Fibroblast of pulmonary artery (primary cell): Measurements from ENCODE around the gene ASIC2.

Experiments
- DNase-seq: peaks from one replicate; pipeline ENCODE4 v3.0.0-alpha.2; 2010; ENCODE audit warnings: low read depth
- H3K4me3 ChIP-seq: replicated peaks from 2 replicates; pipeline ENCODE4 v1.5.1; 2011; ENCODE audit warnings: low read depth, mild to moderate bottlenecking, control low read depth, low read length, moderate library complexity
- CTCF ChIP-seq: IDR thresholded peaks from 2 replicates; pipeline ENCODE4 v1.5.1; 2011; ENCODE audit warnings: mild to moderate bottlenecking, control low read depth, low read length, inconsistent platforms; ENCODE audit errors: missing control alignments

ASIC2 gene

GRCh38 chr17:33163533-33164168, 129.4 kb downstream of the ASIC2 start:
- TF ChIP-seq CTCF = no peak
- no peak overlapping the region for H3K4me3 ChIP-seq
- no peak for DNase-seq

GRCh38 chr17:33154869-33155455, 138.1 kb downstream of the ASIC2 start:
- no peak for TF ChIP-seq CTCF
- DNase-seq = no peak
- H3K4me3 ChIP-seq = no peak overlapping the region

DNA sequence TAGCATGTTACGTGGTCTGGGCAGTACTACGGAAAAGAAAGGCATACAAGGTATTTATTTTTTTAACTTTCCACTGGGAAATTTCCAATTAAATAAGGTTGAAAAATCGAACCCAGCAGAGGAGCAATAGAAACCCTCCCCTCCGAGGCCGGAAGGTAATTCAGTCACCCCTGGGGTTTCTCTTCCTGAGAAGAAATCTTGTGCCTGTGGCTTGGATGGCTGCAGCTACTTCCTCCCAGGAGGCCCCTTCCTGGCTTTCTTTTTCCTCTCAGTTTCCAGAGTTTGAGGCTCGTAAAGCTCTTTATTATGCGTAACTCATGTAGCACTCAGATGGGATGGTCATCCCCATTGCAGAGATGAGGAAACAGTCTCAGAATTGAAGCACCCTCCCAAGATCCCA, 140.3 kb downstream of the ASIC2 start:
- no peak for TF ChIP-seq CTCF
- no peak for DNase-seq
- no peak overlapping the region for H3K4me3 ChIP-seq

GRCh38 chr17:33151565-33151964, 141.5 kb downstream of the ASIC2 start:
- TF ChIP-seq CTCF = no peak
- no peak overlapping the region for H3K4me3 ChIP-seq
- DNase-seq = no peak

DNA sequence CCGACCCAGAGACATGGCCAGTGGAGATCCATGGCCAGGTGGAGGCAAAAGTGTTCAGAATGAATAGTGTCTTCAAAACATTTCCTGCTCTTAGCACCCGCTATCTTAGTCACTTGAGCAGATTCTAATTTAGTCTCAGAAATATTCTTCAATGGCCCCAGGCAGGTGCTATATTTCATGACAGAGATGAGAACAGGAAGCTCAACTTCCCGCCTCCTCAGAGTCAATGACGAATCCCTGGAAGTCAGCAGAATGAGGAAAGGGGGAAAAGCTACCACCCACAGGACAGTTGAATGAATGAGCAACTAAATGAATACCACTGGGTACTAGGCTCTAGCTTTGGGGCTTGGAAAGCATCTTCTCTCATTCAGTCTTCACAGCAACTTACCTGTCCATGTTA, 147.2 kb downstream of the ASIC2 start:
- no peak overlapping the region for H3K4me3 ChIP-seq
- no peak for DNase-seq

DNA sequence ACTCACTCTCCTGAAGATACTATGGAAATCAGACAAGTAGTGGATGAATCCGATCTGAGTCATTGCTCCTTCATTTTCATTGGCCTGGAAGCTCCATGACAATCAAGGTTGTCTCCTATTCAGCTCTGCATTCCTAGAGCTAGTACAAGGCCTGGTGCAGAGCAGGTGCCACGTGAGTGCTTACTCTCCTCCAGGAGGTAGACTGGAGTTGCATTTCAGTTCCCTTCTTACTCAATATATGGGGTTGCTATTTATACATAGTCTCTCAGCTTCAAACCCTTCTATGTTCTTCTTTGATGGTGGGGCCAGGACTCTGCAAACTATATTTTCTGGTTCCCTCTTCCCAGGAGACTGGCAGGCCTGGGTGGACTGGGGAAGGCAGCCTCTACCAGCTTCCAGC, 148.3 kb downstream of the ASIC2 start:
- no peak overlapping the region for H3K4me3 ChIP-seq
- DNase-seq = no peak

More for the DNA sequence above, 147.2 kb downstream of the ASIC2 start:
- no peak for TF ChIP-seq CTCF

More for the DNA sequence above, 148.3 kb downstream of the ASIC2 start:
- TF ChIP-seq CTCF = no peak
